HepG2 (cell line): Measurements from ENCODE around the gene DHX16. TPM values are rescaled to one million over a fixed set of nuclear protein-coding genes. Genes with fewer than 3 reads are reported as not detected.

ENCODE experiments used
- CREB3 ChIP-seq: sonication (generic); formaldehyde crosslinking; IDR thresholded peaks from 2 replicates; pipeline ENCODE4 v1.5.0; 2020; ENCODE audit warnings: missing genetic modification reagents
- DPF2 ChIP-seq: sonication (generic); formaldehyde crosslinking; IDR thresholded peaks from 2 replicates; pipeline ENCODE4 v1.4.0; 2020; ENCODE audit warnings: mild to moderate bottlenecking, low read depth, missing genetic modification reagents, borderline replicate concordance
- FOSL1 ChIP-seq: sonication (generic); formaldehyde crosslinking; IDR thresholded peaks from 2 replicates; pipeline ENCODE4 v1.9.0; 2021; ENCODE audit warnings: missing genetic modification reagents, borderline replicate concordance
- FOXJ3 ChIP-seq: sonication (generic); formaldehyde crosslinking; IDR thresholded peaks from 2 replicates; pipeline ENCODE4 v1.4.0; 2020; ENCODE audit warnings: missing genetic modification reagents, mild to moderate bottlenecking, borderline replicate concordance
- GABPA ChIP-seq, 2 experiments: IDR thresholded peaks; 2 replicates each; pipeline ENCODE4 v1.6.1; 2011 to 2016; ENCODE audit warnings: low read depth in 2 of 2, low read length in 1 of 2, missing biosample characterization in 1 of 2, missing genetic modification characterization in 1 of 2
- MAFK ChIP-seq, 2 experiments: IDR thresholded peaks in 1 of 2; conservative IDR thresholded peaks in 1 of 2; 2 replicates each; pipeline ENCODE4 v1.6.1; 2011; ENCODE audit warnings: improper control_type of control experiment in 2 of 2, low read length in 2 of 2
- MTF1 ChIP-seq: sonication (generic); formaldehyde crosslinking; IDR thresholded peaks from 2 replicates; pipeline ENCODE4 v1.5.0; 2020; ENCODE audit warnings: missing genetic modification reagents
- NBN ChIP-seq: fragments of 450-650 bp; conservative IDR thresholded peaks from 2 replicates; pipeline ENCODE4 v1.6.1; 2017
- TCF7 ChIP-seq: sonication (generic); IDR thresholded peaks from 2 replicates; pipeline ENCODE4 v1.6.1; 2016; ENCODE audit warnings: antibody characterized with exemption, low read depth
- U2AF1 ChIP-seq: fragments of 200-400 bp; formaldehyde crosslinking; optimal IDR thresholded peaks from 2 replicates; pipeline ENCODE3; 2017; ENCODE audit warnings: mild to moderate bottlenecking, low read depth, low read length
- ZFP1 ChIP-seq: IDR thresholded peaks from 2 replicates; pipeline ENCODE4 v1.6.1; 2016
- ZMAT3 ChIP-seq: sonication (generic); formaldehyde crosslinking; conservative IDR thresholded peaks from 2 replicates; pipeline ENCODE4 v1.7.0; 2021; ENCODE audit warnings: missing genetic modification reagents
- ZNF234 ChIP-seq: sonication (generic); formaldehyde crosslinking; conservative IDR thresholded peaks from 2 replicates; pipeline ENCODE4 v1.5.1; 2020; ENCODE audit warnings: mild to moderate bottlenecking, missing genetic modification reagents
- ZNF256 ChIP-seq: sonication (generic); formaldehyde crosslinking; conservative IDR thresholded peaks from 2 replicates; pipeline ENCODE4 v1.4.0; 2020; ENCODE audit warnings: missing genetic modification reagents
- ZNF512 ChIP-seq: sonication (generic); formaldehyde crosslinking; IDR thresholded peaks from 2 replicates; pipeline ENCODE4 v1.4.0; 2020; ENCODE audit warnings: mild to moderate bottlenecking, missing genetic modification reagents
- ZNF557 ChIP-seq: sonication (generic); formaldehyde crosslinking; IDR thresholded peaks from 2 replicates; pipeline ENCODE4 v1.4.0; 2020; ENCODE audit warnings: missing genetic modification reagents
- ZNF569 ChIP-seq: sonication (generic); formaldehyde crosslinking; IDR thresholded peaks from 2 replicates; pipeline ENCODE4 v1.5.0; 2020; ENCODE audit warnings: mild to moderate bottlenecking, missing genetic modification reagents, moderate library complexity, borderline replicate concordance
- ZNF891 ChIP-seq: sonication (generic); formaldehyde crosslinking; IDR thresholded peaks from 2 replicates; pipeline ENCODE4 v1.5.0; 2020; ENCODE audit warnings: mild to moderate bottlenecking, missing genetic modification reagents
- ZSCAN25 ChIP-seq: sonication (generic); formaldehyde crosslinking; IDR thresholded peaks from 2 replicates; pipeline ENCODE4 v1.8.0; 2022; ENCODE audit warnings: mild to moderate bottlenecking, missing genetic modification reagents
- polyA plus RNA-seq, 8 experiments: library from polyadenylated mRNA; depleted of rRNA in 3 of 8; stranded (reverse) in 7 of 8; unstranded in 1 of 8; fragments of >200 nt; fragmentation: Illumina TruSeq in 4 of 8; extraction: Trizol in 4 of 8; gene quantifications; 2 replicates each; pipeline versions ENCODE4 v1.2.1 to v1.2.3, GENCODE V29; 2011 to 2016; ENCODE audit warnings: low read depth in 4 of 8, missing spikeins in 1 of 8, mixed read lengths in 1 of 8; ENCODE audit not compliant: insufficient read depth in 1 of 8
- total RNA-seq, 5 experiments: library from RNA; depleted of rRNA; stranded (reverse); fragments of >200 nt; fragmentation: Illumina TruSeq; extraction: Trizol; gene quantifications; 2 replicates each; pipeline ENCODE4 v1.2.3, GENCODE V29; 2016; ENCODE audit warnings: low read depth in 1 of 5
- TF ChIP-seq, protein P1 (sequence below): IDR thresholded peaks from 2 replicates; pipeline ENCODE4 v1.6.1; 2016; ENCODE audit warnings: missing genetic modification reagents, missing compliant biosample characterization
- TF ChIP-seq, protein P2 (sequence below): sonication (generic); formaldehyde crosslinking; IDR thresholded peaks from 2 replicates; pipeline ENCODE4 v1.4.0; 2020; ENCODE audit warnings: missing genetic modification reagents

The DHX16 gene
- total and polyA plus RNA-seq, 2 of the 13 experiments (the other 11 are each of a cell fraction or from before 2014, with no cell fraction given) = 57.0 to 58.5 TPM

GRCh38 chr6:30719791-30720737 is 47.3 kb upstream of the DHX16 start, which contains the start of gene TUBB (continued):
- TF ChIP-seq ZNF569 (CRISPR knock-in tag) = no peak
- no peak for TF ChIP-seq ZNF557 (CRISPR knock-in tag)
- TF ChIP-seq ZMAT3 (CRISPR knock-in tag) = no peak; the same call in 1 of the 2 replicates
- no peak for TF ChIP-seq DPF2 (CRISPR knock-in tag)
- TF ChIP-seq FOXJ3 (CRISPR knock-in tag) = no peak
- no peak for TF ChIP-seq ZSCAN25 (CRISPR knock-in tag)
- 0 out of 2 replicates have a peak, but pooled peaks have one; percentile 10 for TF ChIP-seq GABPA (IDR thresholded peaks at IDR 0.05; ENCODE audit: low read depth, low read length)
- peak; percentile 31 for TF ChIP-seq GABPA (CRISPR knock-in tag; IDR thresholded peaks at IDR 0.05; ENCODE audit: low read depth)
- TF ChIP-seq, protein P1, sequence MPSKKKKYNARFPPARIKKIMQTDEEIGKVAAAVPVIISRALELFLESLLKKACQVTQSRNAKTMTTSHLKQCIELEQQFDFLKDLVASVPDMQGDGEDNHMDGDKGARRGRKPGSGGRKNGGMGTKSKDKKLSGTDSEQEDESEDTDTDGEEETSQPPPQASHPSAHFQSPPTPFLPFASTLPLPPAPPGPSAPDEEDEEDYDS = peak; percentile 92
- no peak for TF ChIP-seq ZFP1 (CRISPR knock-in tag)
- TF ChIP-seq, protein P2, sequence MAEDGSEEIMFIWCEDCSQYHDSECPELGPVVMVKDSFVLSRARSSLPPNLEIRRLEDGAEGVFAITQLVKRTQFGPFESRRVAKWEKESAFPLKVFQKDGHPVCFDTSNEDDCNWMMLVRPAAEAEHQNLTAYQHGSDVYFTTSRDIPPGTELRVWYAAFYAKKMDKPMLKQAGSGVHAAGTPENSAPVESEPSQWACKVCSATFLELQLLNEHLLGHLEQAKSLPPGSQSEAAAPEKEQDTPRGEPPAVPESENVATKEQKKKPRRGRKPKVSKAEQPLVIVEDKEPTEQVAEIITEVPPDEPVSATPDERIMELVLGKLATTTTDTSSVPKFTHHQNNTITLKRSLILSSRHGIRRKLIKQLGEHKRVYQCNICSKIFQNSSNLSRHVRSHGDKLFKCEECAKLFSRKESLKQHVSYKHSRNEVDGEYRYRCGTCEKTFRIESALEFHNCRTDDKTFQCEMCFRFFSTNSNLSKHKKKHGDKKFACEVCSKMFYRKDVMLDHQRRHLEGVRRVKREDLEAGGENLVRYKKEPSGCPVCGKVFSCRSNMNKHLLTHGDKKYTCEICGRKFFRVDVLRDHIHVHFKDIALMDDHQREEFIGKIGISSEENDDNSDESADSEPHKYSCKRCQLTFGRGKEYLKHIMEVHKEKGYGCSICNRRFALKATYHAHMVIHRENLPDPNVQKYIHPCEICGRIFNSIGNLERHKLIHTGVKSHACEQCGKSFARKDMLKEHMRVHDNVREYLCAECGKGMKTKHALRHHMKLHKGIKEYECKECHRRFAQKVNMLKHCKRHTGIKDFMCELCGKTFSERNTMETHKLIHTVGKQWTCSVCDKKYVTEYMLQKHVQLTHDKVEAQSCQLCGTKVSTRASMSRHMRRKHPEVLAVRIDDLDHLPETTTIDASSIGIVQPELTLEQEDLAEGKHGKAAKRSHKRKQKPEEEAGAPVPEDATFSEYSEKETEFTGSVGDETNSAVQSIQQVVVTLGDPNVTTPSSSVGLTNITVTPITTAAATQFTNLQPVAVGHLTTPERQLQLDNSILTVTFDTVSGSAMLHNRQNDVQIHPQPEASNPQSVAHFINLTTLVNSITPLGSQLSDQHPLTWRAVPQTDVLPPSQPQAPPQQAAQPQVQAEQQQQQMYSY (CRISPR knock-in tag) = no peak
- TF ChIP-seq MAFK (conservative IDR thresholded peaks at IDR 0.05 in 1 of 2, IDR thresholded peaks at IDR 0.05 in 1 of 2; ENCODE audit: low read length in 2 of 2) = peak; percentile 95 to 98
- TF ChIP-seq NBN = no peak
- no peak; the same call in 1 of the 2 replicates for TF ChIP-seq ZNF891 (CRISPR knock-in tag)
- peak; percentile 39 for TF ChIP-seq U2AF1
- TF ChIP-seq ZNF234 (CRISPR knock-in tag) = no peak
- no peak for TF ChIP-seq FOSL1 (CRISPR knock-in tag)
- peak; percentile 86; the same call in 1 of the 2 replicates for TF ChIP-seq CREB3
- TF ChIP-seq ZNF512 (CRISPR knock-in tag) = no peak
- TF ChIP-seq MTF1 (CRISPR knock-in tag) = no peak
- 0 out of 2 replicates have a peak, but pooled peaks have one; percentile 64 for TF ChIP-seq ZNF256
- no peak for TF ChIP-seq TCF7
